Chondrocyte (in vitro differentiated cells): ENCODE results near the gene SUSD5. TPM values are rescaled to one million over a fixed set of nuclear protein-coding genes. Genes with fewer than 3 reads are reported as not detected.
A peak's percentile ranks its signal among the peaks of the same experiment; 100 is the strongest.

ENCODE experiments used
- DNase-seq: peaks from one replicate; pipeline ENCODE4 v3.0.0; 2021; ENCODE audit warnings: mixed read lengths, low spot score
- H3K27ac Mint-ChIP-seq: one replicate; pipeline ENCODE4 v1.8.0; 2021; ENCODE audit warnings: mild to moderate bottlenecking, moderate library complexity, mixed read lengths; ENCODE audit not compliant: unreplicated experiment
- H3K27me3 Mint-ChIP-seq: 2 replicates; pipeline ENCODE4 v1.8.0; 2021; ENCODE audit warnings: low read depth, mixed read lengths
- H3K36me3 Mint-ChIP-seq: 2 replicates; pipeline ENCODE4 v1.8.0; 2021; ENCODE audit warnings: low read depth, mixed read lengths
- H3K4me1 Mint-ChIP-seq: 2 replicates; pipeline ENCODE4 v1.8.0; 2021; ENCODE audit warnings: low read depth, mild to moderate bottlenecking, mixed read lengths
- H3K4me3 Mint-ChIP-seq: one replicate; pipeline ENCODE4 v1.8.0; 2021; ENCODE audit warnings: mild to moderate bottlenecking, moderate library complexity, mixed read lengths; ENCODE audit not compliant: unreplicated experiment
- H3K9me3 Mint-ChIP-seq: 2 replicates; pipeline ENCODE4 v1.8.0; 2021; ENCODE audit warnings: low read depth, mixed read lengths
- total RNA-seq: library from RNA; stranded (reverse); gene quantifications from 3 replicates; pipeline ENCODE4 v1.2.1, GENCODE V29; 2021
- TF ChIP-seq, protein P1 (sequence below): fragments of 200-600 bp; sonication (generic); IDR thresholded peaks from 2 replicates; pipeline ENCODE4 v1.5.0; 2021; ENCODE audit warnings: antibody characterized with exemption, mild to moderate bottlenecking, moderate library complexity

SUSD5 gene
- total RNA-seq, 1 donor from 2014 or later: 55.6 TPM

DNA sequence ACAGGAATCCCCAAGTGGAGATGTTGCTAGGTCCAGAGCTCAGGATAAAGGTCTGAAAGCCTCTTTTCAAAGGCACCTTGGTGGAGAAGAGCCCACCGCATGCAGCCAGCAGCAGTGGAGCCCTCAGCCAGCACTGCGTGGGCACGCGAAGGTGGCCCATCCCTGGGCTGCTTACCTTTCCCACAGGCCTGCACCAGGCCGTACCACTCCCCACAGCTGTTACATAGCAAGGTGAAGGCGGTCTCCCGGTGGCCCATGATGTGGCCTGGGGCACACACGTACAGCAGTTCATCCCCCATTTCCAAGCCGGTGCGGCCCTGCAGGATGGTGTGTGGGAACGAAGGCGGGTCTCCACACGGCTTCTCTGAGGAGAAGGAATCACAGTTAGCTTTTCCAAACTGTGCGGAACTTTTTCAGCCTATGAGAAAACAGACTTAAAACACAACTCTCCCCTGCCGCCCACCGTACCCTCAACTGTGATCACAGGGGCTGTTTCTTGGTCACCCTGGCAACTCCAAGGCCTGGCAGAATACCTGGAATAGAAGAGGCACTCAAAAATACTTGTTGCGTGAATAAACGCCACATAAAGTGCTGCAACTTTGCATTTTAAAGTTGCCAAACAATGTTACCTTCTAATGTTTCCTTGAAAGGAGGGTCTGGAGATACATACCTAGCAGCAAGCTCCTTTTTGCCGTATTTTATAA, 43.7 kb downstream of the SUSD5 start:
- Mint-ChIP-seq H3K27ac (no peak overlapping the region), H3K36me3 (peaks cover 16% of the 10 kb centered on the region), H3K27me3 (no peaks in the 10 kb centered on the region), H3K4me1 (peaks cover 3% of the 10 kb centered on the region), H3K4me3 (no peak overlapping the region), H3K9me3 (peaks cover 12% of the 10 kb centered on the region)
- TF ChIP-seq, protein P1, sequence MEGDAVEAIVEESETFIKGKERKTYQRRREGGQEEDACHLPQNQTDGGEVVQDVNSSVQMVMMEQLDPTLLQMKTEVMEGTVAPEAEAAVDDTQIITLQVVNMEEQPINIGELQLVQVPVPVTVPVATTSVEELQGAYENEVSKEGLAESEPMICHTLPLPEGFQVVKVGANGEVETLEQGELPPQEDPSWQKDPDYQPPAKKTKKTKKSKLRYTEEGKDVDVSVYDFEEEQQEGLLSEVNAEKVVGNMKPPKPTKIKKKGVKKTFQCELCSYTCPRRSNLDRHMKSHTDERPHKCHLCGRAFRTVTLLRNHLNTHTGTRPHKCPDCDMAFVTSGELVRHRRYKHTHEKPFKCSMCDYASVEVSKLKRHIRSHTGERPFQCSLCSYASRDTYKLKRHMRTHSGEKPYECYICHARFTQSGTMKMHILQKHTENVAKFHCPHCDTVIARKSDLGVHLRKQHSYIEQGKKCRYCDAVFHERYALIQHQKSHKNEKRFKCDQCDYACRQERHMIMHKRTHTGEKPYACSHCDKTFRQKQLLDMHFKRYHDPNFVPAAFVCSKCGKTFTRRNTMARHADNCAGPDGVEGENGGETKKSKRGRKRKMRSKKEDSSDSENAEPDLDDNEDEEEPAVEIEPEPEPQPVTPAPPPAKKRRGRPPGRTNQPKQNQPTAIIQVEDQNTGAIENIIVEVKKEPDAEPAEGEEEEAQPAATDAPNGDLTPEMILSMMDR: no peak
- DNase-seq: no peak

DNA sequence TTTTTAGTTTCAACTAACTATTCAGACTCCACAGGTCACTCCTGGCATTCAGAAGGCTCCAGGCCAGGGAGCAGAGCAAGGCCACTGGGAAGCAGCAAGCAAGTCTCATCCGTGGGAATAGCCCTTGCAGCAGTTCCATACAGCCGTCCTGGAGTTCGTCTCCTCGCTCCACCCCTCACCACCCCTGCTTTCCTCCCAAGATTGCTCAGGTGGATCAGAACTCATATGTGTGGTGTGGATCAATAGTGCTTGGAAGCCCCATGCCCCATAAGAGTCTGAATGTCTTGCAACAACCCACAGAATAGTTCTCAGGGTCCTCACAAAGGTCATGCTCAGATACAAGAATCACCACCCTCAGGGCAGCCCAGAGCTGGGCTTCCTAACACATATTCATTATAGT, 44.5 kb downstream of the SUSD5 start:
- Mint-ChIP-seq H3K4me1 (peaks cover 6% of the 10 kb centered on the region), H3K27me3 (no peaks in the 10 kb centered on the region), H3K4me3 (no peak overlapping the region), H3K36me3 (peaks cover 13% of the 10 kb centered on the region), H3K9me3 (peaks cover 6% of the 10 kb centered on the region), H3K27ac (no peak overlapping the region)
- no peak for DNase-seq
- TF ChIP-seq, protein P1: no peak

DNA sequence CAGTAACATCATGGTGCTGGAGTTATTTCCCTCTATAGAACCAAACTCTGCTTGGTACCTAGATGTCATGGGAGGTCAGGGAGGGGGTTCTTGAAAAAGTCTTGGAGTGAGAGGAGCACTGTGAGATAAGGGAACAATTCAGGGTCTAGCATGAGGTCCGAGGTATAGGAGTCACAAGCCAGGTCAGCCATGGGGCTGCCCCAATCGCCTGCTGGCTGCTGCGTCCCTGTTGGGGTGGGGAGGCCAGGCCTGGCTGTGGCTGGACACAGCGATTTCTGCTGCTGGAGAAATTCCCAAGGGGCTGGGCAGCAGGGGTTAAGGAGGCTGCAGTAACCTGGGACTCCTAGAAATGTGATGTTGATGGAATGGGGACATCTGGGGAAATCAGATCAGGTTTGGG, 44.9 kb downstream of the SUSD5 start:
- H3K4me3 Mint-ChIP-seq: no peak overlapping the region
- peaks cover 12% of the 10 kb centered on the region for H3K36me3 Mint-ChIP-seq
- peaks cover 6% of the 10 kb centered on the region for H3K4me1 Mint-ChIP-seq
- no peak for DNase-seq
- no peaks in the 10 kb centered on the region for H3K27me3 Mint-ChIP-seq
- TF ChIP-seq, protein P1: no peak
- no peak overlapping the region for H3K27ac Mint-ChIP-seq
- peaks cover 5% of the 10 kb centered on the region for H3K9me3 Mint-ChIP-seq

DNA sequence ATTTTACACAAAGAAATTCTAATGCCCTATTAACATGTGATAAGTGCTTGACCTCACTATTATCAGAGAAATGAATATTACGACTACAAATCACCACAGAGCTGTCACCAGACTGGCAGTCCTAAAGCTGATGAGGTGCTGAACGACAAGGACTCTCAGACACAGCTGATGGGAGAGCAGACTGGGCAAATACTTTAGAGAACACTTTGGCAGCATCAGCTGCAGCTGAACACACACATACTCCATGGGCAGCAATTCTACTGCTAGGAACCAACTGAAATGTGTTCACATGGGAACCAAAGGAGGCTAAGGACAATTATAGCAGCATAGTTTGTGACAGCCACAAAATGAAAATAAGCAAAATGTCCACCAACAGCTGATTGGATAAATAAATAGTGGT, 45.5 kb downstream of the SUSD5 start:
- Mint-ChIP-seq H3K27ac (peak overlapping the region; percentile 42), H3K4me3 (no peak overlapping the region), H3K36me3 (peaks cover 12% of the 10 kb centered on the region), H3K9me3 (peaks cover 3% of the 10 kb centered on the region), H3K4me1 (peaks cover 11% of the 10 kb centered on the region), H3K27me3 (no peaks in the 10 kb centered on the region)
- no peak for DNase-seq
- TF ChIP-seq, protein P1: no peak

DNA sequence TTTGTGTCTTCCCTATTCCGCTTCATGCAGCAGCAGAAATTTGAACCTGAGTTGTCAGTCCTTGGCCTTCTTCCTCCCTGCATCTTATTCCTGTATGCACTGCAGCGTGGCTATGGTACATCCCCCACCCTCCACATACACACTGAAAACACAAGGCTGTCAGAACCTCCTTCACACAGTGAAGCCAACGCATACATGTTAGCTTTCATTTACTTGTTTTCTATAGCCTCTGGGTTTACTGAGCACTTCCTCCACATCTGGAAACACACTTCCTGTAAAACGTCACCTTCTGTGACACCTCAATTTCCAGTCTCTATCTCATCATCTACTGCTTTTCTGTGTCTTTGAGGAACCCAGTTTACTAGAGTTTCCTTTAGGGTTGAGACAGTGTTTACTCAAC, 47.0 kb downstream of the SUSD5 start:
- no peak for DNase-seq
- Mint-ChIP-seq H3K4me3 (no peak overlapping the region), H3K36me3 (peaks cover 12% of the 10 kb centered on the region), H3K4me1 (peaks cover 22% of the 10 kb centered on the region), H3K27ac (no peak overlapping the region), H3K27me3 (no peaks in the 10 kb centered on the region), H3K9me3 (no peaks in the 10 kb centered on the region)
- TF ChIP-seq, protein P1: no peak
